Measurements from ENCODE around the gene CRYBG1. TPM values are rescaled to one million over a fixed set of nuclear protein-coding genes. Genes with fewer than 3 reads are reported as not detected.

CRYBG1 gene
- total RNA-seq, 1 experiment from 2014 or later = 5.7 TPM

DNA sequence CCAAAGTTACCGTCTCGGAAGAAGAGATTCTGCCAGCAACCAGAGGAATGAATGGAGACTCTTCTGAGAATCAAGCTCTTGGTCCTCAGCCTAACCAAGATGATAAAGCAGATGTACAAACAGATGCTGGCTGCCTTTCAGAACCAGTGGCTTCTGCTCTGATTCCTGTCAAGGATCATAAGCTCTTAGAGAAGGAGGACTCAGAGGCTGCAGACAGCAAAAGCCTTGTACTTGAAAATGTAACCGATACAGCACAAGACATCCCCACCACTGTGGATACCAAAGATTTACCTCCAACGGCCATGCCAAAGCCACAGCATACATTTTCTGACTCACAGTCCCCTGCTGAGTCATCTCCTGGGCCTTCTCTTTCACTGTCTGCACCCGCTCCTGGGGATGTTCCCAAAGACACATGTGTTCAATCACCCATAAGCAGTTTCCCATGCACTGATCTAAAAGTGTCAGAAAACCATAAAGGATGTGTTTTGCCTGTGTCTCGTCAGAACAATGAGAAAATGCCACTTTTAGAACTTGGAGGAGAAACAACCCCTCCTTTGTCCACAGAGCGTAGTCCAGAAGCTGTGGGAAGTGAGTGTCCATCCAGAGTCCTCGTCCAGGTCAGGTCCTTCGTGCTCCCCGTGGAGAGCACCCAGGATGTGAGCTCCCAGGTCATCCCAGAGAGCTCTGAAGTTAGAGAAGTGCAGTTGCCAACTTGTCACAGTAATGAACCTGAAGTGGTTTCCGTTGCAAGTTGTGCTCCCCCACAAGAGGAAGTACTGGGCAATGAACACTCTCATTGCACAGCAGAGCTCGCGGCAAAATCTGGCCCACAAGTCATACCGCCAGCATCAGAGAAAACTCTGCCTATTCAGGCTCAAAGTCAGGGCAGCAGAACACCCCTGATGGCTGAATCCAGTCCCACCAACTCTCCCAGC, 159.2 kb downstream of the CRYBG1 start:
- Histone ChIP-seq H3K56ac (ENCODE audit: insufficient read length, low read depth, low read length) (no peak overlapping the region), H3K9ac (ENCODE audit: extremely low read depth, insufficient read length, low read length) (no peak overlapping the region), H4K5ac (ENCODE audit: insufficient read length, low read depth, low read length) (no peak overlapping the region), H3K27ac (ENCODE audit: insufficient read length, low read depth, low read length) (no peak overlapping the region), H3K18ac (ENCODE audit: insufficient read length, low read depth, low read length) (no peak overlapping the region), H3K4me2 (ENCODE audit: insufficient read depth, insufficient read length, low read length) (no peak overlapping the region), H2BK5ac (ENCODE audit: insufficient read length, low read length) (no peak overlapping the region), H3K14ac (ENCODE audit: insufficient read depth, low read length) (no peak overlapping the region), H3K27me3 (ENCODE audit: insufficient read depth, low read length) (no peaks in the 10 kb centered on the region), H2AFZ (ENCODE audit: low read length) (no peak overlapping the region), H3K23me2 (ENCODE audit: insufficient read length, low read depth, low read length, poor library complexity, severe bottlenecking) (no peaks in the 10 kb centered on the region), H2BK12ac (ENCODE audit: insufficient read length, low read depth, low read length) (no peak overlapping the region), H4K91ac (ENCODE audit: insufficient read length, low read depth, low read length) (no peak overlapping the region), H3K23ac (ENCODE audit: insufficient read length, low read depth, low read length) (no peak overlapping the region), H2AK5ac (ENCODE audit: insufficient read length, low read length) (no peak overlapping the region), H3T11ph (ENCODE audit: low read length) (no peak overlapping the region), H2BK20ac (ENCODE audit: low read depth, low read length, poor library complexity, severe bottlenecking) (no peak overlapping the region), H4K8ac (replicated peaks; ENCODE audit: insufficient read length, low read depth, low read length) (no peak overlapping the region), H4K20me1 (ENCODE audit: control insufficient read depth, insufficient read depth, insufficient read length) (no peaks in the 10 kb centered on the region), H3K79me2 (ENCODE audit: insufficient read depth, low read length) (no peaks in the 10 kb centered on the region), H3K9me3 (ENCODE audit: control insufficient read depth, low read depth, low read length) (no peaks in the 10 kb centered on the region), H3K79me1 (ENCODE audit: insufficient read depth, low read depth, low read length, poor library complexity, severe bottlenecking) (no peaks in the 10 kb centered on the region), H2BK15ac (ENCODE audit: low read depth, low read length) (no peak overlapping the region), H3K4ac (ENCODE audit: low read depth, low read length) (no peak overlapping the region), H2BK120ac (ENCODE audit: low read depth, low read length, poor library complexity, severe bottlenecking) (no peak overlapping the region), H3K4me1 (ENCODE audit: insufficient read depth, low read length) (no peaks in the 10 kb centered on the region; the same call in 1 of the 2 replicates)
- peaks cover 9% of the 10 kb centered on the region for H3K27me3 Mint-ChIP-seq (ENCODE audit: low read depth)
- H3K27ac Mint-ChIP-seq = no peak overlapping the region; a peak in 1 of 7 replicates
- no peak overlapping the region for H3K4me3 Mint-ChIP-seq
- H3K36me3 Mint-ChIP-seq (ENCODE audit: insufficient read depth in 1 of 3, low read depth in 3 of 3) = no peaks in the 10 kb centered on the region
- no peaks in the 10 kb centered on the region for H3K4me1 Mint-ChIP-seq
- no peaks in the 10 kb centered on the region for H3K9me3 Mint-ChIP-seq
- TF ChIP-seq, protein P1, sequence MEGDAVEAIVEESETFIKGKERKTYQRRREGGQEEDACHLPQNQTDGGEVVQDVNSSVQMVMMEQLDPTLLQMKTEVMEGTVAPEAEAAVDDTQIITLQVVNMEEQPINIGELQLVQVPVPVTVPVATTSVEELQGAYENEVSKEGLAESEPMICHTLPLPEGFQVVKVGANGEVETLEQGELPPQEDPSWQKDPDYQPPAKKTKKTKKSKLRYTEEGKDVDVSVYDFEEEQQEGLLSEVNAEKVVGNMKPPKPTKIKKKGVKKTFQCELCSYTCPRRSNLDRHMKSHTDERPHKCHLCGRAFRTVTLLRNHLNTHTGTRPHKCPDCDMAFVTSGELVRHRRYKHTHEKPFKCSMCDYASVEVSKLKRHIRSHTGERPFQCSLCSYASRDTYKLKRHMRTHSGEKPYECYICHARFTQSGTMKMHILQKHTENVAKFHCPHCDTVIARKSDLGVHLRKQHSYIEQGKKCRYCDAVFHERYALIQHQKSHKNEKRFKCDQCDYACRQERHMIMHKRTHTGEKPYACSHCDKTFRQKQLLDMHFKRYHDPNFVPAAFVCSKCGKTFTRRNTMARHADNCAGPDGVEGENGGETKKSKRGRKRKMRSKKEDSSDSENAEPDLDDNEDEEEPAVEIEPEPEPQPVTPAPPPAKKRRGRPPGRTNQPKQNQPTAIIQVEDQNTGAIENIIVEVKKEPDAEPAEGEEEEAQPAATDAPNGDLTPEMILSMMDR (conservative IDR thresholded peaks at IDR 0.05) = no peak
- DNase-seq = no peak
- no CpG with 5 or more reads among the region's 14 CpGs for WGBS (ENCODE audit: extremely low coverage, insufficient read length, low lambda C conversion rate)
